ENCODE data around the gene TRAPPC10. TPM values are rescaled to one million over a fixed set of nuclear protein-coding genes. Genes with fewer than 3 reads are reported as not detected.

TRAPPC10 gene
- total and polyA plus RNA-seq, 2 donors from 2014 or later: 8.8 to 48.5 TPM

Other genes starting within 250 kb of the TRAPPC10 start
- gene CSTB, start 236.0 kb upstream of the TRAPPC10 start, total RNA-seq: 74.5 TPM
- 97.8 TPM for gene CSTB, start 236.0 kb upstream of the TRAPPC10 start, polyA plus RNA-seq (ENCODE audit: insufficient read depth, low read depth, low replicate concordance)
- gene RRP1, start 222.7 kb upstream of the TRAPPC10 start, total RNA-seq: 18.7 TPM
- 12.9 TPM for gene RRP1, start 222.7 kb upstream of the TRAPPC10 start, polyA plus RNA-seq (ENCODE audit: insufficient read depth, low read depth, low replicate concordance)
- gene AGPAT3, start 147.1 kb upstream of the TRAPPC10 start, total RNA-seq: 86.2 TPM
- gene AGPAT3, start 147.1 kb upstream of the TRAPPC10 start, polyA plus RNA-seq (ENCODE audit: insufficient read depth, low read depth, low replicate concordance): 40.3 TPM
- gene PWP2, start 95.1 kb downstream of the TRAPPC10 start, total RNA-seq: 8.1 TPM
- 0.84 TPM for gene PWP2, start 95.1 kb downstream of the TRAPPC10 start, polyA plus RNA-seq (ENCODE audit: insufficient read depth, low read depth, low replicate concordance)
- 15.8 TPM for gene GATD3, start 121.4 kb downstream of the TRAPPC10 start, total RNA-seq
- 18.3 TPM for gene GATD3, start 121.4 kb downstream of the TRAPPC10 start, polyA plus RNA-seq (ENCODE audit: insufficient read depth, low read depth, low replicate concordance)
- 10.2 TPM for gene ICOSLG, start 228.6 kb downstream of the TRAPPC10 start, total RNA-seq
- 3.0 TPM for gene ICOSLG, start 228.6 kb downstream of the TRAPPC10 start, polyA plus RNA-seq (ENCODE audit: insufficient read depth, low read depth, low replicate concordance)
- not detected for gene DNMT3L, start 249.6 kb downstream of the TRAPPC10 start, total RNA-seq
- gene DNMT3L, start 249.6 kb downstream of the TRAPPC10 start, polyA plus RNA-seq (ENCODE audit: insufficient read depth, low read depth, low replicate concordance): 0.47 TPM

Measured in kidney (tissue), 2 donors.